HG03159 (cell line): ENCODE measurements around the gene MKI67.

Experiments
- ATAC-seq: cut with Tn5 transposase; IDR thresholded peaks from one replicate; pipeline ENCODE4 v1.9.1; 2021; ENCODE audit warnings: mild to moderate bottlenecking, moderate library complexity; ENCODE audit not compliant: unreplicated experiment

The MKI67 gene

GRCh38 chr10:128084991-128085390 is 41.2 kb downstream of the MKI67 start:
- no peak for ATAC-seq

- no peak for ATAC-seq
Observed at GRCh38 chr10:128084364-128084763, 41.9 kb downstream of the MKI67 start.

GRCh38 chr10:128083191-128083895 is 42.9 kb downstream of the MKI67 start:
- ATAC-seq: no peak

GRCh38 chr10:128081720-128082119 is 44.5 kb downstream of the MKI67 start:
- no peak for ATAC-seq

GRCh38 chr10:128081222-128081621 is 45.0 kb downstream of the MKI67 start:
- no peak for ATAC-seq

GRCh38 chr10:128080641-128081040 is 45.6 kb downstream of the MKI67 start:
- ATAC-seq: no peak

GRCh38 chr10:128080231-128080630 is 46.0 kb downstream of the MKI67 start:
- no peak for ATAC-seq

- ATAC-seq: peak; percentile 63
Observed at GRCh38 chr10:128078136-128078969, 47.9 kb downstream of the MKI67 start.

GRCh38 chr10:128077155-128077875 is 48.9 kb downstream of the MKI67 start:
- no peak for ATAC-seq

- ATAC-seq: no peak
Observed at GRCh38 chr10:128074589-128074988, 51.6 kb downstream of the MKI67 start.

GRCh38 chr10:128073890-128074289 is 52.3 kb downstream of the MKI67 start:
- no peak for ATAC-seq

- ATAC-seq: no peak
Observed at GRCh38 chr10:128072941-128073645, 53.1 kb downstream of the MKI67 start.

- ATAC-seq: no peak
Observed at GRCh38 chr10:128072046-128072445, 54.2 kb downstream of the MKI67 start.

- ATAC-seq: no peak
Observed at GRCh38 chr10:128071417-128071782, 54.8 kb downstream of the MKI67 start.

- ATAC-seq: no peak
Observed at GRCh38 chr10:128070721-128071416, 55.4 kb downstream of the MKI67 start.

- no peak for ATAC-seq
Observed at GRCh38 chr10:128070161-128070560, 56.1 kb downstream of the MKI67 start.

- ATAC-seq: peak; percentile 42
Observed at GRCh38 chr10:128069351-128070051, 56.7 kb downstream of the MKI67 start.

- ATAC-seq: peak; percentile 1
Observed at GRCh38 chr10:128068398-128069285, 57.6 kb downstream of the MKI67 start.
